ENCODE data around the gene PECR. TPM values are rescaled to one million over a fixed set of nuclear protein-coding genes. Genes with fewer than 3 reads are reported as not detected.
"Not testable (repeated sequence)": the region's sequence is repeated elsewhere in the genome, so short reads cannot be mapped to it uniquely, and the experiment has no call there.

Gene PECR
- total and polyA plus RNA-seq, 2 experiments from 2014 or later, result 5.4 to 8.2 TPM

DNA sequence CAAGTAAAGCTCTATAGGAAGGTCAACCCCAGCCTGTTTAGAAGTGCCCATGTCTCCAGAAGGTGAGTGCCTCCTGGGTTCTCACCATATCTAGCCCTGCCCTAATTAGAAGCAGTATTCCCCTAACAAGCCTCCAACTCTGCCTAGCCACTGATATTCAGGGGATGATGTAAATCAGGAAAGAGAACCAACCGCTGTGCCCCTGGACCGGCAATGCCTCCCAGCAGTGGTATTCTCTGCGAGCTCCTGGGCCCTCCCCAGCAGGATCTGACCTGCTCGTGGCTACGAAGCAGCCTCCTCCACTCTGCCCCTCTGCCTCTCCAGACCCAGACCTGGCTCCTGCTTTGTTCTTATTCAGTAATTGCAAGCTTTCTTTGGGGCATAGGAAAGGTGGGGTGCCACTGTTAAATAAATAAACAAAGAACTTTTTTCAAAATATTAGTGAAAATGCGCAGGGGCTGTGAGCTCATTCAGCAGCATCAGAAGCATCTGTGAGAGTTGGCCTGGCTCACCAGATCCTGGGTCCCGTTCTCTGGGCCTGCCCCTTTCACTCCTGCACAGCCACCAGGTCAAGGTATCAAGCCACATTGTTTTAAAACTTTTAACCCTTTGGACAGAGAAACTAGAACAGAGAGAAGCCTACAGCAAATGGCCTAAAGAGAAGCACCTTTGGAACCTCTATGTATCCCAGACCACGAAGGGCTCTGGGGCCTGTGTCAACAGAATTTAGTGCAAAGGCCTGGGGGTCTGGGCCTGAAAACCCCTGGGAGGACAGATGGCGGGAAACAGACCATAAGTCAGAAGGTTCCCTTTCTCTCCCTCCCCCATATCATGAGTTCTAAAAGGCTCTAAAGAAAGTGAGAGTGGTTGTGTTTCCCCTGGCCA lies 80.2 kb downstream of the PECR start:
- WGBS, 2 experiments (ENCODE audit: low coverage in 1 of 2, low lambda C conversion rate in 2 of 2, missing lambda C conversion rate in 2 of 2), result 96 to 97% methylated on average over 9 of the region's 9 CpGs

GRCh38 chr2:215998636-215999035 lies 83.0 kb downstream of the PECR start:
- H4K20me1 ChIP-seq (ENCODE audit: insufficient read depth), result no peaks in the 10 kb centered on the region
- no peak overlapping the region for H3K4me2 ChIP-seq (ENCODE audit: unreplicated experiment)
- H3F3A ChIP-seq (ENCODE audit: insufficient read depth), result no peaks in the 10 kb centered on the region
- no peaks in the 10 kb centered on the region for H3K79me2 ChIP-seq (ENCODE audit: insufficient read depth)
- DNase-seq, result no peak
- H3K36me3 ChIP-seq (ENCODE audit: low read depth), result no peaks in the 10 kb centered on the region
- H3K27ac ChIP-seq, result no peak overlapping the region
- H3K9ac ChIP-seq, result no peak overlapping the region
- WGBS, 2 experiments (ENCODE audit: low coverage in 1 of 2, low lambda C conversion rate in 2 of 2, missing lambda C conversion rate in 2 of 2), result 93 to 94% methylated on average over 2 of the region's 2 CpGs
- no peaks in the 10 kb centered on the region for H3K4me1 ChIP-seq (ENCODE audit: insufficient read depth)
- H3K27me3 ChIP-seq (replicated peaks; ENCODE audit: insufficient read depth), result no peaks in the 10 kb centered on the region
- H3K9me2 ChIP-seq (ENCODE audit: insufficient read depth), result no peaks in the 10 kb centered on the region
- in situ Hi-C loops (cut with MboI), result no loop called here
- TF ChIP-seq EZH2phosphoT487 (IDR thresholded peaks at IDR 0.05; ENCODE audit: insufficient read depth, low read depth), result no peak
- no peak for TF ChIP-seq EZH2 (IDR thresholded peaks at IDR 0.05; ENCODE audit: insufficient read depth, poor library complexity, severe bottlenecking)
- H2AFZ ChIP-seq, result no peak overlapping the region
- no peaks in the 10 kb centered on the region for H3K9me3 ChIP-seq (ENCODE audit: low read depth)
- no peak overlapping the region for H3K4me3 ChIP-seq

More for the DNA sequence above, 80.2 kb downstream of the PECR start:
- Histone ChIP-seq H3K4me1 (ENCODE audit: insufficient read depth) (peaks cover 11% of the 10 kb centered on the region), H3K27ac (no peak overlapping the region), H3K9me3 (ENCODE audit: low read depth) (no peaks in the 10 kb centered on the region), H2AFZ (no peak overlapping the region), H3K4me3 (no peak overlapping the region), H3K9ac (no peak overlapping the region), H3K27me3 (replicated peaks; ENCODE audit: insufficient read depth) (no peaks in the 10 kb centered on the region), H3K9me2 (ENCODE audit: insufficient read depth) (no peaks in the 10 kb centered on the region), H3K36me3 (ENCODE audit: low read depth) (no peaks in the 10 kb centered on the region), H3K4me2 (ENCODE audit: unreplicated experiment) (no peak overlapping the region), H4K20me1 (ENCODE audit: insufficient read depth) (no peaks in the 10 kb centered on the region), H3F3A (ENCODE audit: insufficient read depth) (peaks cover 11% of the 10 kb centered on the region; the same call in 1 of the 2 replicates), H3K79me2 (ENCODE audit: insufficient read depth) (no peaks in the 10 kb centered on the region)
- in situ Hi-C loops (cut with MboI), result no loop called here
- DNase-seq, result no peak
- TF ChIP-seq EZH2 (IDR thresholded peaks at IDR 0.05; ENCODE audit: insufficient read depth, poor library complexity, severe bottlenecking) (no peak), EZH2phosphoT487 (IDR thresholded peaks at IDR 0.05; ENCODE audit: insufficient read depth, low read depth) (no peak)

DNA sequence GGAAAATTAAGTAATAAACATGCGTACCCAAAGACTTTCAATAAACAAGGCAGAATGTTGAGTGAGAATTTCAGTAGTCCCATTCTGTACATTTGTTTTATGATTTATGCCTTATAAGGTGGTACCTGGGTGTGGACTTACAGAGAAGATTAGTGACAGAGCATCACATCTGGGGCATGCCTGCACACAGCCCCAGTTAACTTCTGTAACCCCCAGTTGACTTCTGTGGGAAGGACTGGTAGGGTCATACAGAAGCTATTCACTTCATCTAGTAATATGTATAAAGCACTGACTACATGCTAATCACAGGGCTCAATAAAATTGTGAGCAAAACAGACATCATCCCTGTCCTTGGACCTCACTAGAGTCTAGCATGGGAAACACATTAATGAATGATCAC lies 84.4 kb downstream of the PECR start:
- Histone ChIP-seq H3K4me2 (ENCODE audit: unreplicated experiment) (no peak overlapping the region), H3K27me3 (replicated peaks; ENCODE audit: insufficient read depth) (no peaks in the 10 kb centered on the region), H4K20me1 (ENCODE audit: insufficient read depth) (no peaks in the 10 kb centered on the region), H3K9me3 (ENCODE audit: low read depth) (no peaks in the 10 kb centered on the region), H3F3A (ENCODE audit: insufficient read depth) (no peaks in the 10 kb centered on the region), H3K4me3 (no peak overlapping the region), H3K9me2 (ENCODE audit: insufficient read depth) (no peaks in the 10 kb centered on the region), H3K9ac (no peak overlapping the region), H3K4me1 (ENCODE audit: insufficient read depth) (no peaks in the 10 kb centered on the region), H3K79me2 (ENCODE audit: insufficient read depth) (no peaks in the 10 kb centered on the region), H2AFZ (no peak overlapping the region), H3K27ac (no peak overlapping the region), H3K36me3 (ENCODE audit: low read depth) (no peaks in the 10 kb centered on the region)
- WGBS, 2 experiments (ENCODE audit: low coverage in 1 of 2, low lambda C conversion rate in 2 of 2, missing lambda C conversion rate in 2 of 2), result 96 to 97% methylated on average over 1 of the region's 1 CpG
- DNase-seq, result no peak
- TF ChIP-seq EZH2 (IDR thresholded peaks at IDR 0.05; ENCODE audit: insufficient read depth, poor library complexity, severe bottlenecking) (no peak), EZH2phosphoT487 (IDR thresholded peaks at IDR 0.05; ENCODE audit: insufficient read depth, low read depth) (no peak)
- in situ Hi-C loops (cut with MboI), result no loop called here

GRCh38 chr2:215994911-215995310 lies 86.7 kb downstream of the PECR start:
- TF ChIP-seq EZH2phosphoT487 (IDR thresholded peaks at IDR 0.05; ENCODE audit: insufficient read depth, low read depth) (no peak), EZH2 (IDR thresholded peaks at IDR 0.05; ENCODE audit: insufficient read depth, poor library complexity, severe bottlenecking) (no peak)
- no peak overlapping the region for H2AFZ ChIP-seq
- H3K9me3 ChIP-seq (ENCODE audit: low read depth), result no peaks in the 10 kb centered on the region
- no peak overlapping the region for H3K9ac ChIP-seq
- no peaks in the 10 kb centered on the region for H3F3A ChIP-seq (ENCODE audit: insufficient read depth)
- H4K20me1 ChIP-seq (ENCODE audit: insufficient read depth), result no peaks in the 10 kb centered on the region
- H3K79me2 ChIP-seq (ENCODE audit: insufficient read depth), result no peaks in the 10 kb centered on the region
- H3K27ac ChIP-seq, result no peak overlapping the region
- H3K27me3 ChIP-seq (replicated peaks; ENCODE audit: insufficient read depth), result no peaks in the 10 kb centered on the region
- no peak overlapping the region for H3K4me2 ChIP-seq (ENCODE audit: unreplicated experiment)
- H3K4me1 ChIP-seq (ENCODE audit: insufficient read depth), result no peaks in the 10 kb centered on the region
- H3K36me3 ChIP-seq (ENCODE audit: low read depth), result no peaks in the 10 kb centered on the region
- no peaks in the 10 kb centered on the region for H3K9me2 ChIP-seq (ENCODE audit: insufficient read depth)
- WGBS, 2 experiments (ENCODE audit: low coverage in 1 of 2, low lambda C conversion rate in 2 of 2, missing lambda C conversion rate in 2 of 2), result 68 to 73% methylated on average over 4 of the region's 4 CpGs
- in situ Hi-C loops (cut with MboI), result no loop called here
- H3K4me3 ChIP-seq, result no peak overlapping the region
- DNase-seq, result no peak

DNA sequence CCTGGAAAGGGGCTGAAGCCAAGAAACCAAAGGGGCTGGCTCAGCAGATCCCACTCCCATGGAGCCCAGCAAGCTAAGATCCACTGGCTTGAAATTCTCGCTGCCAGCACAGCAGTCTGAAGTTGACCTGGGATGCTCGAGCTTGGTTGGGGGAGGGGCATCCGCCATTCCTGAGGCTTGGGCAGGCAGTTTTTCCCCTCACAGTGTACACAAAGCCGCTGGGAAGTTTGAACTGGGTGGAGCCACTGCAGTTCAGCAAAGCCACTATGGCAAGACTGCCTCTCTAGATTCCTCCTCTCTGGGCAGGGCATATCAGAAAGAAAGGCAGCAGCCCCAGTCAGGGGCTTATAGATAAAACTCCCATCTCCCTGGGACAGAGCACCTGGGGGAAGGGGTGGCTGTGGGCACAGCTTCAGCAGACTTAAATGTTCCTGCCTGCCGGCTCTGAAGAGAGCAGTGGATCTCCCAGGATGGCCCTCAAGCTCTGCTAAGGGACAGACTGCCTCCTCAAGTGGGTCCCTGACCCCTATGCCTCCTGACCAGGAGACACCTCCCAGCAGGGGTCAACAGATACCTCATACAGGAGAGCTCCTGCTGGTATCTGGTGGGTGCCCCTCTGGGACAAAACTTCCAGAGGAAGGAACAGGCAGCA lies 92.9 kb downstream of the PECR start:
- H2AFZ ChIP-seq; in situ Hi-C loops (cut with MboI); DNase-seq; H4K20me1 ChIP-seq (ENCODE audit: insufficient read depth); H3K79me2 ChIP-seq (ENCODE audit: insufficient read depth); H3K27me3 ChIP-seq (replicated peaks; ENCODE audit: insufficient read depth); H3K9me2 ChIP-seq (ENCODE audit: insufficient read depth); H3K9me3 ChIP-seq (ENCODE audit: low read depth); H3K27ac ChIP-seq; H3K4me3 ChIP-seq; H3K4me2 ChIP-seq (ENCODE audit: unreplicated experiment); H3K4me1 ChIP-seq (ENCODE audit: insufficient read depth); H3K9ac ChIP-seq; H3K36me3 ChIP-seq (ENCODE audit: low read depth); H3F3A ChIP-seq (ENCODE audit: insufficient read depth): not testable (repeated sequence)
- WGBS, 2 experiments (ENCODE audit: low coverage in 1 of 2, low lambda C conversion rate in 2 of 2, missing lambda C conversion rate in 2 of 2), result 81 to 86% methylated on average over 5 of the region's 5 CpGs
